Measurements from ENCODE around the gene TSPY1. TPM values are rescaled to one million over a fixed set of nuclear protein-coding genes. Genes with fewer than 3 reads are reported as not detected.
"Not testable (repeated sequence)": the region's sequence is repeated elsewhere in the genome, so short reads cannot be mapped to it uniquely, and the experiment has no call there.

TSPY1 gene
- total RNA-seq, result not detected

GRCh38 chrY:9466655-9467054 is at the start of gene TSPY1:
Gene TSPY1, plus strand, starts transcription at chrY:9466955. Its CDS starts 46 bp downstream, at chrY:9467001.
- not testable (repeated sequence) for H3K27me3 ChIP-seq, H3K27ac ChIP-seq, H3K36me3 ChIP-seq, H3K4me3 ChIP-seq, H3K4me1 ChIP-seq, H3K9me3 ChIP-seq, ATAC-seq
- WGBS, 2 donors (ENCODE audit: low coverage in 1 of 2), result no CpG with 5 or more reads among the region's 25 CpGs

- H3K27me3 ChIP-seq, H3K27ac ChIP-seq, H3K4me3 ChIP-seq, ATAC-seq, H3K4me1 ChIP-seq, H3K36me3 ChIP-seq, H3K9me3 ChIP-seq: not testable (repeated sequence)
- WGBS, 2 donors (ENCODE audit: low coverage in 1 of 2), result no CpG with 5 or more reads among the region's 26 CpGs
Observed at GRCh38 chrY:9486967-9487366, 20.2 kb downstream of the TSPY1 start, which contains the start of gene TSPY9. Gene TSPY9, plus strand, starts transcription at chrY:9487267. Its CDS starts 46 bp downstream, at chrY:9487313.

DNA sequence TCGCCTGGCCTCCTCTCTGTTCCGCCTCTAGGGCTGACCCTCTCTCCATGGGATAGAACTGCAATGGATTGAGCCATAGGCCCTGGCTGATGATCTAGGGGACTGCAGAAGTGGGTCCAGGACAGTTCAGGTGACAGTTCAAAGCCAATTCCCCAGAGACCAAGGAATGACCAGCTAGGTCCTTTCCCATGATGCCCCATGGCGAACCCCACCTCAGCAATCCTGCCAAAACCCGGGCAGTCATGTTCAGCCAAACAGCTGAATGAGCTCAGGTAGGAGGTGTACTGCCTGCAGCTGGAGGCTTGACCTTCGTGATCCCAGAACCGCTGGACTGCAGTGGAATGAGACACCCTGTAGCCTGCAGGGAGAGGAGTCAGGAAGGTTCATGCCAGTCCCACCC is 37.6 kb downstream of the TSPY1 start:
- H3K9me3 ChIP-seq, H3K4me1 ChIP-seq, H3K27ac ChIP-seq, H3K36me3 ChIP-seq, ATAC-seq, H3K4me3 ChIP-seq, H3K27me3 ChIP-seq: not testable (repeated sequence)
- WGBS, 2 donors (ENCODE audit: low coverage in 1 of 2), result no CpG with 5 or more reads among the region's 6 CpGs

GRCh38 chrY:9516287-9516686 is 49.5 kb downstream of the TSPY1 start:
- H3K4me1 ChIP-seq, H3K36me3 ChIP-seq, ATAC-seq, H3K27ac ChIP-seq, H3K4me3 ChIP-seq, H3K9me3 ChIP-seq, H3K27me3 ChIP-seq: not testable (repeated sequence)
- WGBS, 2 donors (ENCODE audit: low coverage in 1 of 2), result no CpG with 5 or more reads among the region's 12 CpGs

Other genes with a start within 250 kb of the TSPY1 start
- not detected for gene TSPY4, start 129.5 kb upstream of the TSPY1 start, total RNA-seq
- not detected for gene TSPY8, start 109.2 kb upstream of the TSPY1 start, total RNA-seq
- gene TSPY3, start 68.5 kb upstream of the TSPY1 start, total RNA-seq, result not detected
- gene TSPY9, start 20.3 kb downstream of the TSPY1 start, total RNA-seq, result not detected
- not detected for gene TSPY10, start 60.9 kb downstream of the TSPY1 start, total RNA-seq